PC-9 (cell line): ENCODE data around the gene ADGRV1. TPM values are rescaled to one million over a fixed set of nuclear protein-coding genes. Genes with fewer than 3 reads are reported as not detected.

Experiments
- BruUV-seq: library from RNA; stranded (reverse); fragments of 400-500 nt; replicated peaks from 2 replicates; lab custom pipeline; 2021; lab: Mats Ljungman, UMichigan
- CTCF ChIA-PET: fragments of 300-600 bp; sonication (Branson Sonifier 250); formaldehyde crosslinking; loops from one replicate; lab custom pipeline; 2022; ENCODE audit warnings: antibody characterized with exemption; lab: Charles Lee
- POLR2A ChIA-PET: fragments of 300-600 bp; sonication (Branson Sonifier 250); formaldehyde crosslinking; loops from one replicate; lab custom pipeline; 2022; ENCODE audit warnings: antibody characterized with exemption; ENCODE audit not compliant: unreplicated experiment; lab: Charles Lee
- DNase-seq, 2 experiments: peaks; one replicate each; pipeline versions ENCODE4 v3.0.0 to v3.0.0-alpha.2; 2015 to 2022; ENCODE audit warnings: mixed read lengths in 1 of 2
- H2AFZ ChIP-seq: fragments of 200-600 bp; sonication (generic); 2 replicates; pipeline ENCODE4 v1.8.1; 2017; ENCODE audit warnings: antibody characterized with exemption
- H3F3A ChIP-seq: fragments of 200-600 bp; sonication (generic); 2 replicates; pipeline ENCODE4 v1.8.1; 2017; ENCODE audit warnings: antibody characterized with exemption, mild to moderate bottlenecking, low read depth; ENCODE audit not compliant: insufficient read depth
- H3K27ac ChIP-seq: fragments of 200-600 bp; sonication (generic); 2 replicates; pipeline ENCODE4 v1.6.1; 2016; ENCODE audit warnings: mixed run types
- H3K27me3 ChIP-seq: fragments of 200-600 bp; sonication (generic); 2 replicates; pipeline ENCODE4 v1.6.1; 2016; ENCODE audit warnings: low read depth, mixed run types; ENCODE audit not compliant: insufficient read depth
- H3K36me3 ChIP-seq: fragments of 200-600 bp; sonication (generic); 2 replicates; pipeline ENCODE4 v1.6.1; 2016; ENCODE audit warnings: low read depth, mixed run types
- H3K4me1 ChIP-seq: fragments of 200-600 bp; sonication (generic); replicated peaks from 2 replicates; pipeline ENCODE4 v1.6.1; 2016; ENCODE audit warnings: mixed run types; ENCODE audit not compliant: insufficient read depth
- H3K4me2 ChIP-seq: fragments of 200-600 bp; sonication (generic); 2 replicates; pipeline ENCODE4 v1.6.1; 2017; ENCODE audit warnings: mixed run types
- H3K4me3 ChIP-seq: fragments of 200-600 bp; sonication (generic); 2 replicates; pipeline ENCODE4 v1.6.1; 2016; ENCODE audit warnings: mixed run types
- H3K79me2 ChIP-seq: fragments of 200-600 bp; sonication (generic); 2 replicates; pipeline ENCODE4 v1.6.1; 2017; ENCODE audit warnings: low read depth, mixed run types
- H3K9me2 ChIP-seq: fragments of 200-600 bp; sonication (generic); 2 replicates; pipeline ENCODE4 v1.8.1; 2017; ENCODE audit warnings: mild to moderate bottlenecking; ENCODE audit not compliant: insufficient read depth
- H3K9me3 ChIP-seq: fragments of 200-600 bp; sonication (generic); 2 replicates; pipeline ENCODE4 v1.8.1; 2016; ENCODE audit warnings: low read depth; ENCODE audit not compliant: insufficient read depth
- H4K20me1 ChIP-seq: fragments of 200-600 bp; sonication (generic); 2 replicates; pipeline ENCODE4 v1.8.1; 2017; ENCODE audit not compliant: insufficient read depth
- CTCF ChIP-seq: fragments of 200-600 bp; sonication (generic); conservative IDR thresholded peaks from 2 replicates; pipeline ENCODE4 v1.6.1; 2017; ENCODE audit warnings: mixed run types, antibody characterized with exemption, mild to moderate bottlenecking, moderate library complexity
- EZH2 ChIP-seq: fragments of 200-600 bp; sonication (generic); IDR thresholded peaks from 2 replicates; pipeline ENCODE4 v1.8.0; 2017; ENCODE audit warnings: antibody characterized with exemption, low read depth
- intact Hi-C: fragments of 100-400 bp; cut with micrococcal nuclease; formaldehyde crosslinking; loops from one replicate; pipeline ENCODE4 v1.10.0; 2022; ENCODE audit not compliant: unreplicated experiment
- total RNA-seq: library from RNA; stranded (reverse); gene quantifications from 2 replicates; pipeline ENCODE4 v1.2.3, GENCODE V29; 2021

The ADGRV1 gene
- total RNA-seq, 1 experiment from 2014 or later, result 1.0 TPM

GRCh38 chr5:91162534-91163381 is 604.2 kb downstream of the ADGRV1 start:
- H3K79me2 ChIP-seq, result no peaks in the 10 kb centered on the region
- no peaks in the 10 kb centered on the region for H3K27me3 ChIP-seq
- no peak overlapping the region for H2AFZ ChIP-seq
- ChIA-PET CTCF (no interaction called here), POLR2A (interaction anchor here (0.6 kb wide), 1 partner anchor 55 kb away, joined by 5 read pairs; no protein-coding TSS in a partner anchor)
- no peaks in the 10 kb centered on the region for H3K36me3 ChIP-seq
- H3K4me2 ChIP-seq, result peak overlapping the region; percentile 75
- H3K4me1 ChIP-seq, result peaks cover 60% of the 10 kb centered on the region
- H3K9me2 ChIP-seq, result no peaks in the 10 kb centered on the region
- H3K9me3 ChIP-seq, result peaks cover 6% of the 10 kb centered on the region; the same call in 1 of the 2 replicates
- no peaks in the 10 kb centered on the region for H4K20me1 ChIP-seq
- peak overlapping the region; percentile 32; the same call in 1 of the 2 replicates for H3K4me3 ChIP-seq
- DNase-seq, result peak; percentile 83 to 97
- H3F3A ChIP-seq, result peaks cover 36% of the 10 kb centered on the region
- H3K27ac ChIP-seq, result peak overlapping the region; percentile 78
- BruUV-seq, result no TSS peak
- intact Hi-C loops, result loop anchor here (1.0 to 5.0 kb wide), 8 partner anchors 10 to 221 kb away; partner anchors contain the start of gene ARRDC3
- TF ChIP-seq CTCF (no peak), EZH2 (no peak)

DNA sequence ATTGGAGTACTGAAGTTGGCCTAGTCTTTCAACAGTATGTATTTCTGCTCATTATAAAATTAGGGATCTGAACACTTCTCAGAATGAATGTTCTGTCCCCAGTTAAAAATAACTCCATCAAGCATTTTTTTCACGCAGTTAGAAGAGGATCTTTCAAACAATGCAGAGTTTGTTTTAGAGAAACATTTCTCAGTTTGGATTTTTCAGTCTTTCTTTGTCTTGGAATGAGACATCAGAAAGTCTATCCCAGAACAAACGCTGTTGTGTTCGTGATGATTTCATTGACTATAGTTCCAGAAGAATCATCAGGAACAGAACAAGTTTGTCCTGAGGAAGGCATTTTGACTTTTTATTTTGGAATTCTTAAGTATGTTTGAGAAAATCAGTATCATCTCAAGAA is 605.8 kb downstream of the ADGRV1 start:
- no peaks in the 10 kb centered on the region for H3K36me3 ChIP-seq
- H3K4me2 ChIP-seq, result peak overlapping the region; percentile 75
- intact Hi-C loops, result loop anchor here (5.0 kb wide), 1 partner anchor 133 kb away; no protein-coding TSS in a partner anchor
- TF ChIP-seq CTCF (no peak), EZH2 (no peak)
- peak overlapping the region; percentile 78; the same call in 1 of the 2 replicates for H3K27ac ChIP-seq
- H3K9me2 ChIP-seq, result no peaks in the 10 kb centered on the region
- H3F3A ChIP-seq, result peaks cover 36% of the 10 kb centered on the region
- peaks cover 60% of the 10 kb centered on the region for H3K4me1 ChIP-seq
- ChIA-PET POLR2A (no interaction called here), CTCF (no interaction called here)
- no peak overlapping the region for H3K4me3 ChIP-seq
- no peak overlapping the region for H2AFZ ChIP-seq
- no peak for DNase-seq
- H4K20me1 ChIP-seq, result no peaks in the 10 kb centered on the region
- no peaks in the 10 kb centered on the region for H3K27me3 ChIP-seq
- no peaks in the 10 kb centered on the region for H3K79me2 ChIP-seq
- BruUV-seq, result no TSS peak
- peaks cover 14% of the 10 kb centered on the region; the same call in 1 of the 2 replicates for H3K9me3 ChIP-seq

DNA sequence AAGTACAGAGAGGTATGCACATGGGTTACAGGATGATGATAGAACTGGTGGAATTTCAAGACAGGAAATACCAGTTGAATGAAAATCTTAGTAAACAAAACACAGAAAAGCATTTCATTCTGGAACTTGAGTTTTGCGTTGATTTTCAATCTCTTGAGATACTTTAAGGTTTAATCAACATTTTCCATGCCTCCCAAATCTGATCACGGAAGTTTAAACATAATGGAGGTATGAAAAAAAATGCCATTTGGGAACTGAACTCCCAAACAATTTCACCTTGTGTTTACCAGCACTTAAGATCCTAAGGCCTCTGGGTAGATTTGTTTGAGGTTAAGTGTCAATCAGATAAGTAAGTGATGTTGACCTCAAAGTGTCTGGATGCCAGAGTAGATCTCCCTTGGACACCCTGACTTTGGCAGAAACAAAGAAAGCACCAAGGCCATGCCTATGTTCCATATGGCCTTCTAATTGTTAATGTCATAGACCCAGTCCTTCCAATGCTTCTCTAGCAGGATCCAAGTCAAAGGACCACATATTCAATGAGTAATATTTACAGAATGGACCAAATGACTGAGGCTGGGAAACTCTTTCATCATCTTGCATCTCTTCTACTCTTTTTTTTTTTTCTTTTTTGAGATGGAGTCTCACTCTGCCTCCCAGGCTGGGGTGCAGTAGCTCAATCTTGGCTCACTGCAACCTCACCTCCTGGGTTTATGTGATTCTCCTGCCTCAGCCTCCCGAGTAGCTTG is 607.6 kb downstream of the ADGRV1 start:
- peaks cover 52% of the 10 kb centered on the region for H3K4me1 ChIP-seq
- no peaks in the 10 kb centered on the region for H4K20me1 ChIP-seq
- no TSS peak for BruUV-seq
- peaks cover 41% of the 10 kb centered on the region for H3F3A ChIP-seq
- H3K9me2 ChIP-seq, result no peaks in the 10 kb centered on the region
- POLR2A ChIA-PET, result no interaction called here
- H3K27me3 ChIP-seq, result no peaks in the 10 kb centered on the region
- H2AFZ ChIP-seq, result peak overlapping the region; percentile 62; the same call in 1 of the 2 replicates
- peak overlapping the region; percentile 54 for H3K4me2 ChIP-seq
- no peaks in the 10 kb centered on the region for H3K79me2 ChIP-seq
- H3K36me3 ChIP-seq, result no peaks in the 10 kb centered on the region
- intact Hi-C loops, result no loop called here
- H3K27ac ChIP-seq, result peak overlapping the region; percentile 68
- CTCF ChIA-PET, result interaction anchor here (0.7 kb wide), 1 partner anchor 64 kb away, joined by 4 read pairs; no protein-coding TSS in a partner anchor
- peak in 1 of 2 experiments; percentile 64 for DNase-seq
- TF ChIP-seq CTCF (no peak), EZH2 (no peak)
- H3K9me3 ChIP-seq, result peaks cover 14% of the 10 kb centered on the region; the same call in 1 of the 2 replicates
- no peak overlapping the region for H3K4me3 ChIP-seq
